IgD-negative memory B cell (primary cell): Measurements from ENCODE around the gene AFAP1. TPM values are rescaled to one million over a fixed set of nuclear protein-coding genes. Genes with fewer than 3 reads are reported as not detected.
A peak's percentile ranks its signal among the peaks of the same experiment; 100 is the strongest.

Experiments
- H3K27ac Mint-ChIP-seq, 3 donors: one replicate each; pipeline ENCODE4 v1.8.0; 2020 to 2022; ENCODE audit warnings: mild to moderate bottlenecking in 3 of 3, mixed read lengths in 3 of 3, moderate library complexity in 1 of 3
- H3K27me3 Mint-ChIP-seq: one replicate; pipeline ENCODE4 v1.8.0; 2021; ENCODE audit warnings: mixed read lengths
- H3K36me3 Mint-ChIP-seq: one replicate; pipeline ENCODE4 v1.8.0; 2020; ENCODE audit warnings: mild to moderate bottlenecking, mixed read lengths
- H3K4me1 Mint-ChIP-seq, 3 donors: one replicate each; pipeline ENCODE4 v1.8.0; 2020 to 2022; ENCODE audit warnings: mixed read lengths in 3 of 3, mild to moderate bottlenecking in 1 of 3
- H3K4me3 Mint-ChIP-seq, 4 donors: one replicate each; pipeline ENCODE4 v1.8.0; 2020 to 2022; ENCODE audit warnings: mild to moderate bottlenecking in 4 of 4, mixed read lengths in 4 of 4, moderate library complexity in 3 of 4
- H3K9me3 Mint-ChIP-seq, 3 donors: one replicate each; pipeline ENCODE4 v1.8.0; 2020 to 2021; ENCODE audit warnings: mixed read lengths in 3 of 3, mild to moderate bottlenecking in 1 of 3
- polyA plus RNA-seq: library from polyadenylated mRNA; unstranded; fragments of 300-500 nt; fragmentation: Illumina TruSeq; gene quantifications from one replicate; pipeline ENCODE4 v1.2.3, GENCODE V29; 2021

AFAP1 gene
- polyA plus RNA-seq, 1 donor from 2014 or later = 0.20 TPM

GRCh38 chr4:7786040-7786439 is 153.6 kb downstream of the AFAP1 start:
- Mint-ChIP-seq H3K4me1 (peaks cover 0 to 3% (median 2%) of the 10 kb centered on the region in 3 donors), H3K27ac (no peak overlapping the region)

GRCh38 chr4:7785017-7785416 is 154.6 kb downstream of the AFAP1 start:
- H3K4me1 Mint-ChIP-seq = peaks cover 0 to 3% (median 2%) of the 10 kb centered on the region in 3 donors
- no peak overlapping the region for H3K27ac Mint-ChIP-seq
- no peak overlapping the region for H3K4me3 Mint-ChIP-seq
- H3K27me3 Mint-ChIP-seq = peaks cover 4% of the 10 kb centered on the region
- H3K36me3 Mint-ChIP-seq = no peaks in the 10 kb centered on the region
- peaks cover 0 to 1% (median 0%) of the 10 kb centered on the region in 3 donors for H3K9me3 Mint-ChIP-seq

More at GRCh38 chr4:7786040-7786439, 153.6 kb downstream of the AFAP1 start:
- Mint-ChIP-seq H3K36me3 (no peaks in the 10 kb centered on the region), H3K27me3 (peaks cover 4% of the 10 kb centered on the region), H3K4me3 (peak overlapping the region in 1 of 4 donors; percentile 2), H3K9me3 (peaks cover 0 to 1% (median 0%) of the 10 kb centered on the region in 3 donors)

- H3K4me3 Mint-ChIP-seq = no peak overlapping the region
- peaks cover 9% of the 10 kb centered on the region for H3K27me3 Mint-ChIP-seq
- peak overlapping the region in 1 of 3 donors; percentile 45 for H3K27ac Mint-ChIP-seq
- peaks cover 0 to 3% (median 2%) of the 10 kb centered on the region in 3 donors for H3K4me1 Mint-ChIP-seq
- H3K9me3 Mint-ChIP-seq = peaks cover 0 to 1% (median 0%) of the 10 kb centered on the region in 3 donors
- no peaks in the 10 kb centered on the region for H3K36me3 Mint-ChIP-seq
Measured at GRCh38 chr4:7784131-7784870, 155.4 kb downstream of the AFAP1 start.

- no peaks in the 10 kb centered on the region for H3K36me3 Mint-ChIP-seq
- H3K27ac Mint-ChIP-seq = peak overlapping the region in 1 of 3 donors; percentile 69
- peaks cover 9% of the 10 kb centered on the region for H3K27me3 Mint-ChIP-seq
- no peak overlapping the region for H3K4me3 Mint-ChIP-seq
- H3K9me3 Mint-ChIP-seq = peaks cover 0 to 1% (median 0%) of the 10 kb centered on the region in 3 donors
- H3K4me1 Mint-ChIP-seq = peaks cover 0 to 3% (median 2%) of the 10 kb centered on the region in 3 donors
Measured at GRCh38 chr4:7783541-7783940, 156.1 kb downstream of the AFAP1 start.

GRCh38 chr4:7782783-7783182 is 156.9 kb downstream of the AFAP1 start:
- Mint-ChIP-seq H3K36me3 (no peaks in the 10 kb centered on the region), H3K4me1 (peaks cover 0 to 3% (median 2%) of the 10 kb centered on the region in 3 donors), H3K4me3 (no peak overlapping the region), H3K27me3 (peaks cover 11% of the 10 kb centered on the region), H3K9me3 (peaks cover 0 to 1% (median 0%) of the 10 kb centered on the region in 3 donors), H3K27ac (peak overlapping the region in 1 of 3 donors; percentile 69)

GRCh38 chr4:7781993-7782392 is 157.7 kb downstream of the AFAP1 start:
- Mint-ChIP-seq H3K27ac (no peak overlapping the region), H3K27me3 (peaks cover 11% of the 10 kb centered on the region), H3K4me1 (peaks cover 0 to 3% (median 2%) of the 10 kb centered on the region in 3 donors), H3K4me3 (no peak overlapping the region), H3K9me3 (peaks cover 0 to 1% (median 0%) of the 10 kb centered on the region in 3 donors), H3K36me3 (no peaks in the 10 kb centered on the region)

- peak overlapping the region in 1 of 3 donors; percentile 71 for H3K27ac Mint-ChIP-seq
- peaks cover 0 to 3% (median 2%) of the 10 kb centered on the region in 3 donors for H3K4me1 Mint-ChIP-seq
- H3K9me3 Mint-ChIP-seq = peaks cover 0 to 1% (median 0%) of the 10 kb centered on the region in 3 donors
- no peaks in the 10 kb centered on the region for H3K36me3 Mint-ChIP-seq
- H3K27me3 Mint-ChIP-seq = peaks cover 11% of the 10 kb centered on the region
- no peak overlapping the region for H3K4me3 Mint-ChIP-seq
Measured at GRCh38 chr4:7781366-7781765, 158.3 kb downstream of the AFAP1 start.

GRCh38 chr4:7780751-7781348 is 158.8 kb downstream of the AFAP1 start:
- H3K36me3 Mint-ChIP-seq = no peaks in the 10 kb centered on the region
- peaks cover 0 to 2% (median 0%) of the 10 kb centered on the region in 3 donors for H3K4me1 Mint-ChIP-seq
- peaks cover 11% of the 10 kb centered on the region for H3K27me3 Mint-ChIP-seq
- H3K4me3 Mint-ChIP-seq = no peak overlapping the region
- H3K27ac Mint-ChIP-seq = no peak overlapping the region
- no peaks in the 10 kb centered on the region for H3K9me3 Mint-ChIP-seq

GRCh38 chr4:7779432-7779768 is 160.3 kb downstream of the AFAP1 start:
- Mint-ChIP-seq H3K4me3 (no peak overlapping the region), H3K4me1 (peaks cover 0 to 2% (median 0%) of the 10 kb centered on the region in 3 donors), H3K27ac (no peak overlapping the region), H3K36me3 (no peaks in the 10 kb centered on the region), H3K9me3 (no peaks in the 10 kb centered on the region), H3K27me3 (peaks cover 9% of the 10 kb centered on the region)

GRCh38 chr4:7778510-7779431 is 160.9 kb downstream of the AFAP1 start:
- H3K27me3 Mint-ChIP-seq = peaks cover 9% of the 10 kb centered on the region
- no peaks in the 10 kb centered on the region for H3K9me3 Mint-ChIP-seq
- H3K4me3 Mint-ChIP-seq = no peak overlapping the region
- no peaks in the 10 kb centered on the region for H3K36me3 Mint-ChIP-seq
- H3K27ac Mint-ChIP-seq = no peak overlapping the region
- H3K4me1 Mint-ChIP-seq = peaks cover 0 to 2% (median 0%) of the 10 kb centered on the region in 3 donors

- Mint-ChIP-seq H3K4me3 (no peak overlapping the region), H3K36me3 (no peaks in the 10 kb centered on the region), H3K27me3 (peaks cover 16% of the 10 kb centered on the region), H3K27ac (no peak overlapping the region), H3K4me1 (no peaks in the 10 kb centered on the region), H3K9me3 (no peaks in the 10 kb centered on the region)
Measured at GRCh38 chr4:7777871-7778509, 161.7 kb downstream of the AFAP1 start.

- Mint-ChIP-seq H3K27me3 (peaks cover 19% of the 10 kb centered on the region), H3K36me3 (no peaks in the 10 kb centered on the region), H3K4me3 (no peak overlapping the region), H3K9me3 (no peaks in the 10 kb centered on the region), H3K27ac (no peak overlapping the region), H3K4me1 (no peaks in the 10 kb centered on the region)
Measured at GRCh38 chr4:7777017-7777710, 162.5 kb downstream of the AFAP1 start.

- Mint-ChIP-seq H3K27ac (no peak overlapping the region), H3K4me1 (peaks cover 0 to 12% (median 6%) of the 10 kb centered on the region in 3 donors)
Measured at GRCh38 chr4:7775396-7775795, 164.3 kb downstream of the AFAP1 start.

More at GRCh38 chr4:7775396-7775795, 164.3 kb downstream of the AFAP1 start:
- Mint-ChIP-seq H3K36me3 (no peaks in the 10 kb centered on the region), H3K4me3 (no peak overlapping the region), H3K9me3 (no peaks in the 10 kb centered on the region), H3K27me3 (peaks cover 21% of the 10 kb centered on the region)
